Lower leg skin (tissue), 4 donors: Measurements from ENCODE around the gene PFKFB2. TPM values are rescaled to one million over a fixed set of nuclear protein-coding genes. Genes with fewer than 3 reads are reported as not detected.
A peak's percentile ranks its signal among the peaks of the same experiment; 100 is the strongest.

Experiments
- DNase-seq, 2 donors: peaks; one replicate each; pipeline ENCODE4 v3.0.0-alpha.2; 2019; ENCODE audit warnings: low spot score in 2 of 2
- H3K4me3 ChIP-seq: fragments of 200-600 bp; sonication (generic); 2 replicates; pipeline ENCODE4 v1.5.1; 2017; ENCODE audit warnings: mild to moderate bottlenecking, low read depth; ENCODE audit not compliant: poor library complexity, severe bottlenecking
- CTCF ChIP-seq, 3 donors: fragments of 450-650 bp; IDR thresholded peaks; one replicate each; pipeline ENCODE4 v1.5.1; 2016; ENCODE audit warnings: antibody characterized with exemption in 3 of 3, mild to moderate bottlenecking in 3 of 3, moderate library complexity in 2 of 3
- POLR2A ChIP-seq, 2 donors: fragments of 450-650 bp; IDR thresholded peaks; one replicate each; pipeline ENCODE4 v1.6.1; 2016 to 2017; ENCODE audit warnings: antibody characterized with exemption in 2 of 2, mild to moderate bottlenecking in 1 of 2, moderate library complexity in 1 of 2
- WGBS, 2 donors: methylation state at CpG; one replicate each; pipeline ENCODE4 v1.1.5; 2018; 5-methylcytosine and 5-hydroxymethylcytosine counted together
- intact Hi-C: fragments of 100-400 bp; cut with DNase I; formaldehyde crosslinking; loops from one replicate; pipeline ENCODE4 v1.15.0; 2023; ENCODE audit warnings: low total_unique reads
- total RNA-seq, 4 donors: library from RNA; depleted of rRNA; stranded (reverse); fragments of >200 nt; gene quantifications; one replicate each; pipeline ENCODE4 v1.1.0, GENCODE V29; 2016

Gene PFKFB2
- total RNA-seq, 4 donors from 2014 or later: 12.6 to 22.6 (median 16.8) TPM

- DNase-seq: no peak
- intact Hi-C loops: no loop called here
- WGBS, 2 donors: 50 to 52% methylated on average over 2 of the region's 2 CpGs
- H3K4me3 ChIP-seq: no peak overlapping the region
- TF ChIP-seq POLR2A (IDR thresholded peaks at IDR 0.05): no peak
- no peak for TF ChIP-seq CTCF (IDR thresholded peaks at IDR 0.05)
Measured at GRCh38 chr1:207028884-207029650, 24.0 kb upstream of the PFKFB2 start.

GRCh38 chr1:207029701-207030521 is 23.2 kb upstream of the PFKFB2 start:
- intact Hi-C loops: no loop called here
- no peak for TF ChIP-seq POLR2A (IDR thresholded peaks at IDR 0.05)
- TF ChIP-seq CTCF (IDR thresholded peaks at IDR 0.05): no peak
- H3K4me3 ChIP-seq: no peak overlapping the region
- WGBS, 2 donors: 32 to 42% methylated on average over 5 of the region's 5 CpGs
- DNase-seq: peak in 1 of 2 donors; percentile 80

- no peak for TF ChIP-seq POLR2A (IDR thresholded peaks at IDR 0.05)
- TF ChIP-seq CTCF (IDR thresholded peaks at IDR 0.05): no peak
- 43 to 57% methylated on average over 5 of the region's 5 CpGs for WGBS, 2 donors
- DNase-seq: no peak
- no peak overlapping the region for H3K4me3 ChIP-seq
- intact Hi-C loops: no loop called here
Measured at GRCh38 chr1:207030522-207031009, 22.5 kb upstream of the PFKFB2 start.

- H3K4me3 ChIP-seq: no peak overlapping the region
- no peak for DNase-seq
- TF ChIP-seq POLR2A (IDR thresholded peaks at IDR 0.05): no peak
- no peak for TF ChIP-seq CTCF (IDR thresholded peaks at IDR 0.05)
- WGBS, 2 donors: 19 to 33% methylated on average over 1 of the region's 1 CpG
- intact Hi-C loops: no loop called here
Measured at GRCh38 chr1:207031016-207031415, 22.1 kb upstream of the PFKFB2 start.

GRCh38 chr1:207031632-207032264 is 21.3 kb upstream of the PFKFB2 start:
- WGBS, 2 donors: 46 to 50% methylated on average over 7 of the region's 7 CpGs
- intact Hi-C loops: no loop called here

More at GRCh38 chr1:207031632-207032264, 21.3 kb upstream of the PFKFB2 start:
- DNase-seq: peak; percentile 80 to 86
- no peak overlapping the region for H3K4me3 ChIP-seq
- no peak for TF ChIP-seq CTCF (IDR thresholded peaks at IDR 0.05)
- TF ChIP-seq POLR2A (IDR thresholded peaks at IDR 0.05): no peak
